ENCODE data around the gene MUL1.

MUL1 gene

DNA sequence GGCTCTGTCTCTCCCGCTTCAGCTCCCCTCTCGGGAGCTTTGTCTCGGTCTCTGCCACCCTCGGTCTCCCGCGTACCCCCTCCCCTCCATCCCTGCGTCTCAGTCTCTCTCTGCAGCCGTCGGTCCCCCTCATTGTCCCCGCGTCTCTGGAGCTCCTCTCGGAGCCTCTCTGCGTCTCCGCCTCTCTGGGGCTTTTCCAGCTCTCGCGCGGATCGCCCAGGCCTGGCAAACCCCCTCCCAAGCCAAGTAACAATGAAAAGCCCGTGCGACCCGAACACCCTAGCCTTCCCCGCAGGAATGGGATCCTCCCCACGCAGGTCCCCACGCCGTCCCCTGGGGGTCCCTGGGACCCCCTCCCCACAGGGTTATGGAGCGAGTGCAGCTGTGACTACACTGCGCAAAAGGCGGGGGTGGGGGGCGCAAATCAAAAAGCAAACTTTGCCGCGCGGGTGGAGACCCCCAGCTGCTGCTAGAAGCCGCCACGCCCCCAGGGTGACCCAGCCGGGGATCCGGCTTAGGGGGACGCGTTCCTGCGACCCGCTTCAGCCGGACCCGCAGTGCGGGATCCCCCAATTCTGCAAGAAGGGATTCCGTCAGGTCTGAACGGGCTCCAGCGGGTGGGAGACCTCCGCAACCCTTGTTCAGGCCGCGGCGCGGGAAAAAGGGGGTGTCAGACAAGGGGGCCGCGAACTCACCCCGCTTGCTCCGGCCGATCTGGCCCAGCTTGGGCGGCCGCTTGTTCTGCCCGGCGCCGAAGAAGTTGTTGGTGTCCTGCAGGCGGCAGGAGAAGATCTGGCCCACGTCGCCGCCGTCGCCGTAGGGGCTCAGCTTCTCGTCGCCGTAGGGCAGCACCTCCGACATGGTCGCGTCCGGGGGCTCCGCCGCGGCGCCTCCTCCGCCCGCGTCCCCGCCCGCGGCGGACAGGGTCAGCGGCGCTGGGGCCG lies 23.2 kb downstream of the MUL1 start:
- no peak for DNase-seq

- peak; percentile 32 for DNase-seq
Measured at GRCh38 chr1:20483833-20484518, 24.0 kb downstream of the MUL1 start.

GRCh38 chr1:20483098-20483832 lies 24.7 kb downstream of the MUL1 start:
- DNase-seq, result no peak

- no peak for DNase-seq
Measured at GRCh38 chr1:20481643-20482498, 26.1 kb downstream of the MUL1 start.

- DNase-seq, result no peak
Measured at GRCh38 chr1:20480951-20481617, 26.9 kb downstream of the MUL1 start.

- no peak for DNase-seq
Measured at GRCh38 chr1:20480243-20480944, 27.6 kb downstream of the MUL1 start.

DNA sequence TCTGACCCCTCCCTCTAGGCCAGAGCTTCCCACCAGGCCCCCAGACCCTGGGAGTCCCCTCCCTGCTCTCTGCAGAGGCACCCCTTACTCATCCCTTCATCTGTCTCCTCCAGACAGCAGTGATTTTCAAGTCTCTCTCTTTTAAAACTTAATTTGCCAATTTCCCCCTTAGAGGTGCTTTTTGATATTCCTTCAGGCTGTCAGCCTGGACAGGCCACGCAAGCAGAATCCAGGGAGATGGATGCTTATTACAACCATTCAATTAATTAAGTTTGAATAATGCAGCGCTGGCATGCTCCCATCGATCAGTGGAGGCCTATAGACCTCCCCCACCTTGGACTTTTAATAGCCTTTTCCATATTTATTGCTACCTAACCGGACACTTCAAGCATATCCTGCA lies 28.1 kb downstream of the MUL1 start:
- no peak for DNase-seq

- DNase-seq, result no peak
Measured at GRCh38 chr1:20478057-20478635, 29.8 kb downstream of the MUL1 start.

- DNase-seq, result no peak
Measured at GRCh38 chr1:20477348-20478056, 30.4 kb downstream of the MUL1 start.

DNA sequence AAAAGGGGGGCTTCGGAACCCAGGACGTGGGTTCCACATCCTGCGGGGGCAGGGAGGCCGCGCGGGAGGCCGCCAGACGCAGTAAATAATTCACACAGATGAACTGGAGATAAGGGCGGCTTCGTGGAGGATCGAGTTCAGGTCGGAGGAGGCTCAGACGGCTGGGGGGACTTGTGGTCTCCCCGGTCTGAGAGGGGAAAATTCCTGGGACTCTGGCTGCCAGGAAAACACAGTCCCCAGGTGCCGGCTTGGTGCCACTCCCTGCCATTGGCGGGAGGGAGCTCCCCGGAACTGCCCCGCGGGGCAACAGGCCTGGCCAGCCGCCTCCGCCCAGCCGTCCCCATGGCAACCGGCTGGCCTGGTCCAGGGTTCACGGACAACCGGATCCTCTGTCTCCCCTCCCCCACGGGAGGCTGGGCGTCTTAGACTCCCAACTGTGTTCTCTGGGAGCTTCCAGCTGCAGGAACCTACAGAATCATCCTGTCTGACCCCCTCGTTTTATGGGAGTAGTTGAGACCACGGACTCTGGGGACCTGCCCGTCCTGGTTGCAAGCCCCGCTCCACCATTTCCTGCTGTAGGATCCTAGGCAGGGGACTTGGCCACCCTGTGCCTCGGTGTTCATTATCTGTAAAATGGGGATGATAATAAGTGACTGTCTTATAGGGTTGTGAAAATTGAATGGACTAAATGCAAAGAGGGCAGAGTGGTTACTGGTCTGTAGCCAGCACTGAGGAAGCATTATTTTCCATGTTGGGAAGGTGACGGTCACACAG lies 31.5 kb downstream of the MUL1 start:
- DNase-seq, result no peak

GRCh38 chr1:20474996-20475395 lies 33.0 kb downstream of the MUL1 start:
- DNase-seq, result no peak

DNA sequence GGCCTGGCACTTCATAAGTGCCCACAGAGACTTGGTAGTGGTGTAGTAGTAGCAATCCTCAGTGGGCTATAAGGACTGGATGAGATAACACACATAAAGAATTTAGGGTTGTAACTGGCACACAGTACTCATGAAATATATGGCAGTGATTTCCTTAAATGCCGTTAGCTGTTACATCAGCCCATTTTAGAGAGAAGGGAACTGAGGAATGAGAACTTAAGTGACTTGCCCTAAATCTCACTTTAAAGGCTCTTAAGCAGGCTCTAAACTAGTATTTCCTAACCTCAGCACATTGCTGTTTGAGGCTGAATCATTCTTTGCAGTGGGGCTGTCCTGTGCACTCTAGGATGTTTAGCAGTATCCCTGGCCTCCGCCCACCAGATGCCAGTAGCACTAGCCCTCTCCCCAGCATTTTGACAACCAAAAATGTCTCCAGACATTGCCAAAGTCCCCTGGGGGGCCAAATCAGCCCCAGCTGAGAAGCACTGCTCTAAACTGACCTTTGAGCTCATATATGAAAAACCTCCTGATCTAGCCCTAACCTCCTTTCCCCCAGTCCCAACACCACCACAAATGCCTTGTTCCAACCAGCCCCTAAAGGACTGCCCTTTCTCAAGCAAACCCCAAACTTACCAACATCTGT lies 33.5 kb downstream of the MUL1 start:
- no peak for DNase-seq

DNA sequence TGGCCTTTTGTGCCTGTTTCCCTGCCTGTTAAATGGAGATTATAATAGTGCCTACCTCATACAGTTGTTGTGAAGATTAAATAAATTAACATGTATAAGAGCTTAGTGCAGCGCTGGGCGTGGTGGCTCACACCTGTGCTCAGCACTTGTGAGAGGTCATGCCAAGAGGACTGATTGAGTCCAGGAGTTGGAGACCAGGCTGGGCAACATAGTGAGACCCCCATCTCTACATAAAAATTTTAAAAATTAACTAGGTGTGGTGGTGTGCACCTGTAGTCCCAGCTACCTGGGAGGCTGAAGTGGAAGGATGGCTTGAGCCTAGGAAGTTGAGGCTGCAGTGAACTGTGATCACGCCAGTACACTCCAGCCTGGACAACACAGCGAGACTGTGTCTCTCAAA lies 34.1 kb downstream of the MUL1 start:
- DNase-seq, result no peak

DNA sequence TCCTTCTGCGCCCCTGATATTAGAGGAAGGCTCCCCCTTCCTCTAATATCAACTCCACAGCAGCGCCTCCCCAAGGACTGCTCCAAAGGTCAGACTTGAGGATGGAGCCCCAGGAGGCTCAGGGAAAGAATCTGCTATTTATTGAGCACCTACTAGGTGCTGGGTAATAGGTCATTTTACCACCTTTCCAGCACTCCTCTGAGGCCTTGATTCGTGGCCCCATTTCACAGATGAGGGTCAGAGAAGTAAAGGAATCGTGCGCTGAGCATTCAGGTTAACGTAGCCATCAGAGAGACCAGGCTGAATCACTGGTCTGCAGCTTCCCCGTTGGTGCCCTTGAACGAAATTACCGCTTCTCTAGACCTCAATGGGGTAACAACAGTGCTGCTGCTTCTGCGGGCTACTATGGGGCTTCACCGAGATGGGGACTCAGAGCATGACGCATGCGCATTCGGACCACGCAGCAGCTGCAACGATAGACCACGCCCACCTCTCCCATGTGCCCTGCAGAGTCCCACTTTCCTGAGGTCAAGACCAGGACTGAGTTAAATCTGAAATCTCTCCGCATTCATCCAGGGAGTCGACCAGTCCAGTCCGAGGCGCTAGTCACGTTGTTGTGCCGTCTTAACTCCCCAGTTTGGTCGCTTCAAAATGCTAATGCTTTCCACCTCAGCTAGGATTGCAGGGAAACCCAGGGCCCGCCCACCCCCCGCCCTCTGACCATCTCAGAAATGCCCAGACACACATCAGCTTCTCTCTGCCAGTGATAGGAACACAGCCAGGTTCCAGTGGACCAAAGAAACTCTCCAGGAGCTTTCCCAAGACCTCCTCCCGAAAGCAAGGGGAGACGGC lies 34.9 kb downstream of the MUL1 start:
- peak; percentile 63 for DNase-seq

GRCh38 chr1:20472121-20472520 lies 35.8 kb downstream of the MUL1 start:
- no peak for DNase-seq

DNA sequence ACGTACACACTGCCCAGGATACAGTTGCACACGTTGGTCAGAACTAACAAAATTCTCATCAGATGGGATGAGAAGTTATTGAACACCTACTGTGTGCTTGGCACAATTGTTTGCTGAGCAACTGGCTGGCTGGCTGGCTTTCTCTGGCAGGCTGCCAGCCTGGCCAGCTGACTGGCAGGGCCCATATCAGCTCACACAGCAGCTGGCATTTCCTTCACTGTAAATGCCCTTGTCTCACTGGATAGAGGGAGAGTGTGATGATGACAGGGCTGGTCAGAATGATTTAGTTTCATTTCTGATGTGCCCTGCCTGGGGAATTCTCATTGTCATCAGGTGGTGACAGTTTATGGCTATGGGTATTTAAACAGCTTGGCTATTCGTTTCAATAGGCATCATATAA lies 37.8 kb downstream of the MUL1 start:
- no peak for DNase-seq

GRCh38 chr1:20469406-20470076 lies 38.4 kb downstream of the MUL1 start:
- no peak for DNase-seq
